Calu3 (cell line): ENCODE measurements around the gene DCLK2. TPM values are rescaled to one million over a fixed set of nuclear protein-coding genes. Genes with fewer than 3 reads are reported as not detected.
A peak's percentile ranks its signal among the peaks of the same experiment; 100 is the strongest.

Experiments used
- BruUV-seq: library from RNA; stranded (reverse); fragments of 400-500 nt; replicated peaks from 2 replicates; lab custom pipeline; 2021; lab: Mats Ljungman, UMichigan
- CTCF ChIA-PET: fragments of 300-600 bp; sonication (Branson Sonifier 250); formaldehyde crosslinking; loops from one replicate; lab custom pipeline; 2022; ENCODE audit warnings: antibody characterized with exemption; lab: Charles Lee
- DNase-seq: peaks from one replicate; pipeline ENCODE4 v3.0.0; 2022
- H3K27ac Mint-ChIP-seq: one replicate; pipeline ENCODE4 v1.8.0; 2022; ENCODE audit warnings: mixed read lengths; ENCODE audit not compliant: unreplicated experiment
- H3K27me3 Mint-ChIP-seq: one replicate; pipeline ENCODE4 v1.8.0; 2022; ENCODE audit warnings: mixed read lengths; ENCODE audit not compliant: unreplicated experiment
- H3K36me3 Mint-ChIP-seq: one replicate; pipeline ENCODE4 v1.8.0; 2022; ENCODE audit warnings: mild to moderate bottlenecking, moderate library complexity, mixed read lengths; ENCODE audit not compliant: insufficient read depth, unreplicated experiment
- H3K4me1 Mint-ChIP-seq: one replicate; pipeline ENCODE4 v1.8.0; 2022; ENCODE audit warnings: mild to moderate bottlenecking, low read depth, mixed read lengths; ENCODE audit not compliant: unreplicated experiment
- H3K4me3 Mint-ChIP-seq: one replicate; pipeline ENCODE4 v1.8.0; 2022; ENCODE audit warnings: mild to moderate bottlenecking, low read depth, moderate library complexity, mixed read lengths; ENCODE audit not compliant: unreplicated experiment
- H3K9me3 Mint-ChIP-seq: one replicate; pipeline ENCODE4 v1.8.0; 2022; ENCODE audit warnings: low read depth, mixed read lengths; ENCODE audit not compliant: unreplicated experiment
- intact Hi-C: fragments of 100-400 bp; cut with micrococcal nuclease; formaldehyde crosslinking; loops from one replicate; pipeline ENCODE4 v1.10.0; 2022; ENCODE audit not compliant: unreplicated experiment
- total RNA-seq: library from RNA; stranded (reverse); gene quantifications from 2 replicates; pipeline ENCODE4 v1.2.3, GENCODE V29; 2022
- TF ChIP-seq, protein P1 (sequence below): fragments of 200-600 bp; IDR thresholded peaks from one replicate; pipeline ENCODE4 v1.8.0; 2022; ENCODE audit warnings: antibody characterized with exemption; ENCODE audit not compliant: unreplicated experiment

The DCLK2 gene
- total RNA-seq, 1 experiment from 2014 or later: 0.31 TPM

DNA sequence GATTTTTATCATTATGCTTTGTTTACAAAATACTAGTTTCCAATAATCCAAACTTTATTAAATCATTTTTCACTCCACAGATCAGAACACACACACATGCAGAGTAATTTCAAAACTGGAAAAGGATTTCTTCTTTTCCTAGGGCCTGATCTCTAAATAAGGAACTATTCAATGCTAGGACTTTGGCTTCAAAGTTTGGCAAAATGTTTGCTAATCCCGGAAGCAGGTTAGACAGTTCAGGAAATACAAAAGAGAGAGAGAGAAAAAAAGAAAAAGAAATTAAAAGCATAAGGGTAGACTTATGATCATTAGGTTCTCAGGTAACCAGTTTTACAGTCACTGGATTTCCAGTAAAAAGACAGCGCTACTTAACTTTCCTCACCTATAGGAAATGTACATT, 211.0 kb downstream of the DCLK2 start:
- intact Hi-C loops: no loop called here
- no peak for DNase-seq
- Mint-ChIP-seq H3K27me3 (no peaks in the 10 kb centered on the region), H3K4me3 (no peak overlapping the region), H3K36me3 (no peaks in the 10 kb centered on the region), H3K27ac (no peak overlapping the region), H3K9me3 (no peaks in the 10 kb centered on the region), H3K4me1 (no peaks in the 10 kb centered on the region)
- CTCF ChIA-PET: no interaction called here
- TF ChIP-seq, protein P1, sequence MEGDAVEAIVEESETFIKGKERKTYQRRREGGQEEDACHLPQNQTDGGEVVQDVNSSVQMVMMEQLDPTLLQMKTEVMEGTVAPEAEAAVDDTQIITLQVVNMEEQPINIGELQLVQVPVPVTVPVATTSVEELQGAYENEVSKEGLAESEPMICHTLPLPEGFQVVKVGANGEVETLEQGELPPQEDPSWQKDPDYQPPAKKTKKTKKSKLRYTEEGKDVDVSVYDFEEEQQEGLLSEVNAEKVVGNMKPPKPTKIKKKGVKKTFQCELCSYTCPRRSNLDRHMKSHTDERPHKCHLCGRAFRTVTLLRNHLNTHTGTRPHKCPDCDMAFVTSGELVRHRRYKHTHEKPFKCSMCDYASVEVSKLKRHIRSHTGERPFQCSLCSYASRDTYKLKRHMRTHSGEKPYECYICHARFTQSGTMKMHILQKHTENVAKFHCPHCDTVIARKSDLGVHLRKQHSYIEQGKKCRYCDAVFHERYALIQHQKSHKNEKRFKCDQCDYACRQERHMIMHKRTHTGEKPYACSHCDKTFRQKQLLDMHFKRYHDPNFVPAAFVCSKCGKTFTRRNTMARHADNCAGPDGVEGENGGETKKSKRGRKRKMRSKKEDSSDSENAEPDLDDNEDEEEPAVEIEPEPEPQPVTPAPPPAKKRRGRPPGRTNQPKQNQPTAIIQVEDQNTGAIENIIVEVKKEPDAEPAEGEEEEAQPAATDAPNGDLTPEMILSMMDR: no peak
- no TSS peak for BruUV-seq

DNA sequence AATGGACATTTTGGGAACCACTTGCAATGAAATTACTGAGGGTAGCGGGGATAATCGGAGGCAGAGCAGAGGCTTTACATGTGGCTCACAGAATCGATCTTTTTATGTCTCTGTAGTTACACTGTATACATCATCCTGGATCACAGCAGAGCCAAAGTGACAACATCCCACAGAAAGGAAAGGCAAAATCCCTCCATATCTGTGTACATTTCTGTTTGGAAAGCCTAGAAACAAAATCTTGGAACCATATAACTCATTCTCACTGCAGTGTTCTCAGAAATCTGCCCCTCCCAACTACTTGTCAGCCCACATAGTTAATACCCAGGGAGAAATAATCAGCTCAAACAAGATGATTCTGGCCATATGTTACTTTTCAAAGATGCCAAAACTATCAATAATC, 211.6 kb downstream of the DCLK2 start:
- no peak for DNase-seq
- CTCF ChIA-PET: no interaction called here
- TF ChIP-seq, protein P1: no peak
- Mint-ChIP-seq H3K27ac (no peak overlapping the region), H3K4me1 (no peaks in the 10 kb centered on the region), H3K9me3 (no peaks in the 10 kb centered on the region), H3K27me3 (no peaks in the 10 kb centered on the region), H3K36me3 (no peaks in the 10 kb centered on the region), H3K4me3 (no peak overlapping the region)
- no TSS peak for BruUV-seq
- intact Hi-C loops: loop anchor here (10.0 kb wide), 1 partner anchor 285 kb away; no protein-coding TSS in a partner anchor

DNA sequence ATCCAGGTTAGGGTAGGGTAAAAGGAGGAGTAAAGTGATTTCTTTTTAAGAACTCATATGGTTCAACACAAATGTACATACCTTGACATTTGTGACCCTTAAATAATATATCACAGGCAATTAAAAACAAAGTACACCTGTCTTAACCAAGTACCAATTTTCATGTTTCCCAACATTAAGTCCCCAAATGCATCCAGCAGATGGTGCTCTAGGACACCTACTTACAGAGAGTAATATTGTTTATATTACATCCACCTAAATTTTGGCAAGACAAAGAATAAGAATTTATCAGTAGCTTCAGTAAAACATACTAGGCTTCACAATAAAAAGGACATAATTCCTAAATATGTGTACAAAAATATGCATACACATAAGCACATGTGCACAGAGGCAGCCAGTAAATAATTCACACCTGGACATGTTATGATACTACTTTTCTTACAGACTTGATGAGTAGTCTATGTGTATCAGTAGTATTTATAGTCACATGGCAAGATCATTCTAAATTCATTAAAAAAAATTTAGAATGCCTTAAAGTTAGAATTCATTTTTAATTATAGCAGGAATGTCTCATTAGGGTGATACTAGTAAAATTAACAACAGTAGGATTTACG, 219.7 kb downstream of the DCLK2 start:
- Mint-ChIP-seq H3K27me3 (no peaks in the 10 kb centered on the region), H3K9me3 (no peaks in the 10 kb centered on the region)
- TF ChIP-seq, protein P1: no peak

DNA sequence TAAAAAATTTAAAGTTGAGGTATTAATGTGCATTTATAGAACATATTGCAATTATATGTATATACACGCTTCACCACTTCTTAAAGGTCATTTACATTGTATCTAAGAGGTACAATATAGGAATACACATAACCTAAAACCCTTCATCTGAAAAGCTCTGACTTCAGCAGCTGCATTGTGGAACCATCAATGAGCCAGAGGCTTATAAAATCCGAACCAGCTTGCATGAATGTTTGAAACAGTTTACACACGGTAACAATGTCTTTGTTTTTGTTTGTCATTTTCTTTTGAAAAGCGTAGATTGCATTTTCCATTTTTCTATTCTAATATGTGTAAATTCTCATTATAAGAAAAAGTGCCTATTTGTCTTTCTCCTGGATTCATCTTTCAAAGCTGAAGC, 221.6 kb downstream of the DCLK2 start:
- DNase-seq: no peak
- Mint-ChIP-seq H3K4me1 (no peaks in the 10 kb centered on the region), H3K36me3 (peaks cover 5% of the 10 kb centered on the region), H3K27me3 (no peaks in the 10 kb centered on the region), H3K27ac (no peak overlapping the region), H3K4me3 (no peak overlapping the region), H3K9me3 (no peaks in the 10 kb centered on the region)
- BruUV-seq: no TSS peak
- CTCF ChIA-PET: no interaction called here
- intact Hi-C loops: loop anchor here (2.0 to 10.0 kb wide), 3 partner anchors 275 to 567 kb away; no protein-coding TSS in a partner anchor
- TF ChIP-seq, protein P1: no peak

More for the DNA sequence above, 219.7 kb downstream of the DCLK2 start:
- CTCF ChIA-PET: no interaction called here
- peaks cover 5% of the 10 kb centered on the region for H3K36me3 Mint-ChIP-seq
- no peak overlapping the region for H3K4me3 Mint-ChIP-seq
- no peak overlapping the region for H3K27ac Mint-ChIP-seq
- BruUV-seq: no TSS peak
- intact Hi-C loops: loop anchor here (2.0 to 10.0 kb wide), 3 partner anchors 277 to 569 kb away; no protein-coding TSS in a partner anchor
- H3K4me1 Mint-ChIP-seq: no peaks in the 10 kb centered on the region
- peak; percentile 28 for DNase-seq
